Fibroblast of skin of right quadriceps (primary cell): Measurements from ENCODE around the gene MTMR3.
"Not testable (repeated sequence)": the region's sequence is repeated elsewhere in the genome, so short reads cannot be mapped to it uniquely, and the experiment has no call there.

Experiments
- DNase-seq: peaks from one replicate; pipeline ENCODE4 v3.0.0-alpha.2; 2013

The MTMR3 gene

GRCh38 chr22:29972121-29972520 lies 89.1 kb downstream of the MTMR3 start:
- no peak for DNase-seq

GRCh38 chr22:29973269-29973668 lies 90.3 kb downstream of the MTMR3 start:
- no peak for DNase-seq

DNA sequence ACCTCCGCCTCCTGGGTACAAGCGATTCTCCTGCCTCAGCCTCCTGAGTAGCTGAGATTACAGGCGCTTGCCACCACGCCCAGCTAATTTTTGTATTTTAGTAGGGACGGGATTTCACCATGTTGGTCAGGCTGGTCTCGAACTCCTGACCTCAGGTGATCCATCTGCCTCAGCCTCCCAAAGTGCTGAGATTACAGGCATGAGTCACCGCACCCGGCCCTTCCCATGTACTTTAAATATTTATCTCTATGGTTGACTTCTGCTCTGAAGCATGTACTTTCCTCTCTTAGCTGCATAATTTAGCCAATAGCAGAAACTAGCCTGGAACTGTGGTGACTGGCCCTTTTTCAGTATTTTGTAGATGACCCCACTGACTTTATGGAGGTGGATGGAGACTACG lies 90.7 kb downstream of the MTMR3 start:
- not testable (repeated sequence) for DNase-seq

DNA sequence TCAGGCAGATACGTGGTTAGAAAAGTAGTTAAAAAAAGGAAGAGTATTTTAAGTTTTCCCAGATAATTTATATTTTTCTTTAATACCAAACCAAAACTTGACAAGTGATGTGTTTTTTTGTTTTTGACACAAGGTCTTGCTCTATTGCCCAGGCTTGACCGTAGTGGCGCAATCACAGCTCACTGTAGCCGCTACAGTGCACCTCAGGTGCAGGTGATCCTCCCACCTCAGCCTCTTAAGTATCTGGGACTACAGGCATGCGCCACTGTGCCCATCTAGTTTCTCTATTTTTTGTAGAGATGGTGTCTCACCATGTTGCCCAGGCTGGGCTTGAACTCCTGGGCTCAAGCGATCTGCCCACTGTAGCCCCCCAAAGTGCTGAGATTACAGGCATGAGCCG lies 92.5 kb downstream of the MTMR3 start:
- DNase-seq = no peak

DNA sequence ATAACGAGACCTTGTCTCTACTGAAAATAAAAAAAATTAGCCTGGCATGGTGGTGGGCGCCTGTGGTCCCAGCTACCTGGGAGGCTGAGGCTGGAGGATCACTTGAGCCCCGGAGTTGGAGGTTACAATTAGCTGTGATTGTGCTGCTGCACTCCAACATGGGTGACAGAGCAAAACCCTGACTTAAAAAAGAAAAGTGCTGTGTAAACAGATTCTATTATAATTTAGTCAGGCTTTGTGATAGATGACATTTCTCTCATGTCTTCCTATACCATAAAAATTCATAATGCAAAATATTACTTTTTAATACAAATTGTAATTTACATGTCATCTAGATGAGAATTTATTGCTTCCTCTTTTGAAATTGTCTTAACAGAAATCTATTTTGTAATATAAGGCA lies 94.1 kb downstream of the MTMR3 start:
- no peak for DNase-seq

- no peak for DNase-seq
Measured at GRCh38 chr22:29979777-29980321, 96.9 kb downstream of the MTMR3 start.

GRCh38 chr22:29983296-29983917 lies 100.4 kb downstream of the MTMR3 start:
- DNase-seq = no peak

GRCh38 chr22:29985912-29986311 lies 102.9 kb downstream of the MTMR3 start:
- no peak for DNase-seq

DNA sequence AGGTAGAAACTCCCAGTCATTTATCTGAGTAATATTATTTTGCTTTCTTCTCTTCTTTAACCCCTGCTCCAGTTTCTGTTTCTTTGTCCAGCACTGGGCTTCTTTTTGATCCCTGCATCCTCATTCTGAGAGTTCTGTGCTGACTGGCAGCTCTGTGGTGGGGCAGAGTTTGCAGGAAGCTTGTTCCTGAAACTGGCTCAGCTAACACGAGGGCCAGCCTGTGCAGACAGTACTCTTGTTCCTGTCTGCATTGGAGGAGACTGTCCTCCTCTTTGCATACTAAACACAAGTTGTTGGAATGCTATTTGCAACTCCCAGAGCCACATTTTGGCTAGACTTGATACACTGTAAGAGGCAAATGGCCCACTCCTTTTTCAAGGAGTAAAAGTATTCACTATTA lies 104.2 kb downstream of the MTMR3 start:
- no peak for DNase-seq

DNA sequence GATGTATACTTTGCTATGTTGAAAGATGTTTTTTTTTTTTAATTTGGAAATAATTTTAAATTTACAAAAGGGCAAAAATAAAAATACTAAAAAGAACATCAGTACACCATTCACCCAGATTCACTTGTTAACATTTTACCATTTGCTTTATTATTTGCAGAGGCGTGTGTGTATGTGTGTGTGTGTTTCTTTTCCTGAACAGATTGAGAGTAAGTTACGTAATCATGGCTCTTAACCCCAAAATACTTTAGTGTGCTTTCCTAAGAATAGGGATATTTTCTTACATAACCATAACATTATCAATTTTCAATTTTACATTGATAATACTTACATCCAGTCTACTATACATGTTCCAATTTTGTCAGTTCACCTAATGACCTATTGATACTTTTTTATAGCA lies 105.7 kb downstream of the MTMR3 start:
- no peak for DNase-seq

- no peak for DNase-seq
Measured at GRCh38 chr22:29989446-29989845, 106.5 kb downstream of the MTMR3 start.

DNA sequence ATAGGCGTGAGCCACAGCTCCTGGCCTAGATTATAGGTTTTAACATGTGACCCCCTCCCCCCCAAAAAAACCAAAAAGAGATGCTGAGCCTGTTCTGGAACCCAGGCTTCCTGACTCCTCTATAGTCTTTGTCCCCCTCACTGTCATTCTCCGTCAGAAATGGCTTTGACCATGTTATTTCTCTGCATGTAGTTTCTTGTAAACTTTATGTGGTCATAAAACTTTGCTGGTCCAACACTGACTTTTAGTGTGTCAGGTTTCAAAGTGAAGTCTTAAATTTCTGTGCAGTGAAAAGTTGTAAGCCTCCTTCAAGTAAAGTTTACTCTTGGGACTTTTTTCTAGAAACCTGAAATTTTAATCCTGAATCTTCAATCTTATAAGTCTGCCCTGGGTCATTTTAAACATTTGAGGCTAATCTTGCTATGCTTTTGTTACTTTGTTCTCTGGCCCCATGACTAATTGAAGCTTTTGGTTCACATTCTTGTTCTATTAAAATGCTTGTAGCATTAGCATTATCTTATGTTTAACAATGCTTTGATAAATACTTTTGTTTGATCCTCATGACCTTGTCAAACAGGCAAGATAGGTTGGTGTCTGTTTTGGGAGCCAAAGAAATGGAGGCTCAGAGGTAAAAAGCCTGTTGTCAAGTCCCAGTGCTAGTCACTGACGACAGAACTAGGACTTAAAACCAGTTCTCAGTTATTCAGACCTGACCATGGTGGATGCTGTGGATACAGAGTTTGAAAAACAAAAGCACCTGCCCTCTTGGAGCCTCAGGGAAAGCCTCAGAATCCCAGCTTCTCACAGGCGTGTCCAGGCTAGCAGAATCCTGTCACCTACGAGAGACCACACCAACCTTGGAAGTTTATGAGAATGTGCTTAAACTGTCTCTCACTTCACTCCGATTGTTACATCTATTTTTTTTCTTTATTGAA lies 109.6 kb downstream of the MTMR3 start:
- no peak for DNase-seq

GRCh38 chr22:29994027-29994715 lies 111.2 kb downstream of the MTMR3 start:
- peak; percentile 86 for DNase-seq

DNA sequence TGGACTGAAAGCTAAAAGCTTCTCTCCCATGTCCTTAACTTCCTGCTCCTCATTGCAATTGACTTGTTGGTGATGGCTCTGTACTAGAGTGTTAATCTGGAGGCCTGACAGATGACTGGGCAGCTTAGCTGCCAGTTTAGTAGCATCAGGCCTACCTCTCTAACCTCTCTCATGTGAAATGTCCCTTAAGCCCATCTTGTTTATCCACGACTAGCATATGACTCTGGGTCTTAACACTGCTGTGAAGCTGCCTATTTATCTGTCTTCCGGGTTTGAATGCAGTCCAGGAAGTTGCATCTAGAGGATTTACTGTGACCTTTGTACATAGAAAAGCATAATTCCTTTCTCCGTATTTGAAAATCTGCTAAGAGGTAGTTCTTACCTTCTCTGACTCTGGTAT lies 112.0 kb downstream of the MTMR3 start:
- no peak for DNase-seq

- no peak for DNase-seq
Measured at GRCh38 chr22:29997107-29997506, 114.1 kb downstream of the MTMR3 start.

- DNase-seq = no peak
Measured at GRCh38 chr22:29997516-29997915, 114.5 kb downstream of the MTMR3 start.

DNA sequence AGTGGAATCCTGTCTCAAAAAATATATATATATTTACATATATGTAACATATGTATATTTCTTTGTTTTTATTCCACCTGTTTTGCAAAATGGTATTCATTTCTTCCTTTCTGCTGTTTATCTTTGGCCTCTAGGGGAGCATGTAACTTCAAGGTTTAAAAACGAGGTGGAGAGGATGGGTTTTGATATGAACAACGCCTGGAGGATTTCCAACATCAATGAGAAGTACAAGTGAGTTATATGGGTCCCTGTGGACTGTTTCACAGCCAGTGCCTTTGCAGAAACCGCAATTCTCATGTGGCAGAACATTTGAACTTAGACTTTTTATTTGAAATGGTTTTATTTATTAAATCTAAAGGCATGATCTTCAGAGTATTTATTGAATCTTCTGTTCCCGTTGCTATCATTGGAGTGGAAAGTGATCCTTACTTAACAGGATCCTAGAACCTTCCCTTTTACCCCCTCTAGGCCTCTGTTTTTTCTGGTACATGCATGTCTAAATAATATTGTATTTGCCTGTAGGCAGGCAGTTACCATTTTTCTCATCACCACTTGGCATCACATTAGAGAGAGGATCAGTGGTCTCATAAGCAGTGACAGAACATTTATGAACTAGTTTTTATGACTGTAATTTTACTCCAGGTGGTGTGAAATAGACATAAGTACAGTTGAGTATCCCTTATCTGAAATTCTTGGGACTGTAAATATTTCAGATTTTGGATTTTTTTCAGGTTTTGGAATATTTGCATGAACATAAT lies 115.8 kb downstream of the MTMR3 start:
- no peak for DNase-seq

DNA sequence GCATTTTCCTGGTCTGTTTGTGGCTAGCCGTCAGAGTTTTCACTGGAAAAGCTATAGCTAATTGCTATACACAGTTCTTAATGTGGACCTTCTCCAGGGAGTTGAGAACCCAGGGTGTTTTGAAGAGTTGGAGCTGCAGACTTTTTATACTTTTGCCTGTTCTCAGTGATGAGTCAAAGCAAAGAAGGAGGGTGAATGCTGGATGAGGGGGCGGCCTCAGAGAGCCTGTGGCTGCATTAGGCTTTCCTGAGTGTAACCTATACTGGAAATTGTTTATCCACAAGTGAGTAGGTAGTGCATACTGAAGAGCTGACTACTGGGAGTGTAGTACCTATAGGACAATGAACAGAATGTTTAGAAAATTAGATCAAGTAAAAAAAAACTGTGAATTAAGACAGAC lies 117.6 kb downstream of the MTMR3 start:
- DNase-seq = peak; percentile 39

DNA sequence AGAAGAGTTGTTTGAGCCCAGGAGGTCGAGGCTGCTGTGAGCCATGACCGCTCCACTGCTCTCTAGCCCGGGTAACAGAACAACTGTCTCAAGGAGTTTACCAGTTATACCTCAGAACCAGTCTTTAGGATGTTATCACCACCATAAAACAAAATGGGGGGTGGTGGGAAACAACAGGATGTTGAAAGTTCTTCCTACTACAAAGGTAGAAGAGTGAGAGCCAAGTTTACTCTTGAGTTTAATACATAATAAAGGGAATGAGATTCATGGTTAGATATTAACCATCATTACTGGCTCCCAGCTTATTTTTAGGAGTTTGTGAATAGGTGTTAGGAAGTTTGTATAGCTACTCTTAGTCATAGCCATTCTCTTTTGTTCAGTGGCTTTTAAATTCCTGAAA lies 118.5 kb downstream of the MTMR3 start:
- no peak for DNase-seq

GRCh38 chr22:30002861-30003486 lies 120.0 kb downstream of the MTMR3 start:
- no peak for DNase-seq

GRCh38 chr22:30004101-30004500 lies 121.1 kb downstream of the MTMR3 start:
- no peak for DNase-seq

DNA sequence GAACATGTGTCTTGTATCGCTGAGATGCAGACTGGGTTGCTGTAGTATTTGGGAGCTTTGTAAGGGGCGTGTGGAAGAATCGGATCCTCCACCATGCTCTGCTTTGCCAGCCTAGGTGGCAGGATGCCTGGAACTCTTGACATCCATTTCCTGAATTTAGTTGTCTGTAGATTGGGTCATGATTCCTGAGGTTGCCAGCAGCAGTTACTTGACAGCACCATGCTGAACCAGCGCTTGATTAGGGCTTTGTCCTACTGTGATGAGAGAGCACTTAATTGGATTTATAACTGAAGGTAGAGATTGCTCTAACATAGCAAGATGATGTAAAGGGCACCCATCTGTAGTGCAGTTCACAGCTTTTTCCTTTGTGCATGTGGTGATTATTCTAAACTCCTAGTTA lies 121.7 kb downstream of the MTMR3 start:
- no peak for DNase-seq
